ENCODE data around the gene TMEM42. TPM values are rescaled to one million over a fixed set of nuclear protein-coding genes. Genes with fewer than 3 reads are reported as not detected.

Gene TMEM42
- total RNA-seq, 1 experiment from 2014 or later, result 11.8 TPM

DNA sequence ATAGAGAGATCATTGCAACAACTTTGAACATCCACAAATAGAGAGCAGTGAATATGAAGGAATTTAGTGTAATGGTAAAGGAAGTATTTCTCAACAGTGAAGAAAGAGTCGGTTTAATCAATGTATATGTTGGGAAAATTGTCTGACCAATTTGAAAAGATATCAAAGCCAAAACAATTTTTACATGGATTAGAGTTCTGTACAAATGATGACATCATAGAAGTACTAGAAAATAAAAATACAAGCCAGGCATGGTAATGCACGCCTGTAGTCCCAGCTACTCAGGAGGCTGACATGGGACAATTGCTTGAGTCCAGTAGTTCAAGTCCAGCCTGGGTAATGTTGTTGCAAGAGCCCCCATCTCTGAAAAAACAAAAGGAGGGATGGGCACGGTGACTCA is 26.0 kb upstream of the TMEM42 start:
- H3K4me2 ChIP-seq (ENCODE audit: insufficient read depth, insufficient read length, low read length), result no peak overlapping the region
- H3K9me3 ChIP-seq (ENCODE audit: control insufficient read depth, low read depth, low read length), result peaks cover 7% of the 10 kb centered on the region
- H2BK15ac ChIP-seq (ENCODE audit: low read depth, low read length), result no peak overlapping the region
- H3K9ac ChIP-seq (ENCODE audit: extremely low read depth, insufficient read length, low read length), result no peak overlapping the region
- no peaks in the 10 kb centered on the region for H3K27me3 ChIP-seq (ENCODE audit: insufficient read depth, low read length)
- H3K79me2 ChIP-seq (ENCODE audit: insufficient read depth, low read length), result no peaks in the 10 kb centered on the region
- no peak overlapping the region for H3K56ac ChIP-seq (ENCODE audit: insufficient read length, low read depth, low read length)
- no peak overlapping the region for H2AFZ ChIP-seq (ENCODE audit: low read length)
- no peak overlapping the region for H2BK20ac ChIP-seq (ENCODE audit: low read depth, low read length, poor library complexity, severe bottlenecking)
- TF ChIP-seq, protein P1, sequence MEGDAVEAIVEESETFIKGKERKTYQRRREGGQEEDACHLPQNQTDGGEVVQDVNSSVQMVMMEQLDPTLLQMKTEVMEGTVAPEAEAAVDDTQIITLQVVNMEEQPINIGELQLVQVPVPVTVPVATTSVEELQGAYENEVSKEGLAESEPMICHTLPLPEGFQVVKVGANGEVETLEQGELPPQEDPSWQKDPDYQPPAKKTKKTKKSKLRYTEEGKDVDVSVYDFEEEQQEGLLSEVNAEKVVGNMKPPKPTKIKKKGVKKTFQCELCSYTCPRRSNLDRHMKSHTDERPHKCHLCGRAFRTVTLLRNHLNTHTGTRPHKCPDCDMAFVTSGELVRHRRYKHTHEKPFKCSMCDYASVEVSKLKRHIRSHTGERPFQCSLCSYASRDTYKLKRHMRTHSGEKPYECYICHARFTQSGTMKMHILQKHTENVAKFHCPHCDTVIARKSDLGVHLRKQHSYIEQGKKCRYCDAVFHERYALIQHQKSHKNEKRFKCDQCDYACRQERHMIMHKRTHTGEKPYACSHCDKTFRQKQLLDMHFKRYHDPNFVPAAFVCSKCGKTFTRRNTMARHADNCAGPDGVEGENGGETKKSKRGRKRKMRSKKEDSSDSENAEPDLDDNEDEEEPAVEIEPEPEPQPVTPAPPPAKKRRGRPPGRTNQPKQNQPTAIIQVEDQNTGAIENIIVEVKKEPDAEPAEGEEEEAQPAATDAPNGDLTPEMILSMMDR (conservative IDR thresholded peaks at IDR 0.05), result no peak
- H3K27me3 Mint-ChIP-seq (ENCODE audit: low read depth), result no peaks in the 10 kb centered on the region
- H2BK120ac ChIP-seq (ENCODE audit: low read depth, low read length, poor library complexity, severe bottlenecking), result no peak overlapping the region
- no peak overlapping the region for H4K91ac ChIP-seq (ENCODE audit: insufficient read length, low read depth, low read length)
- no peak overlapping the region for H2BK5ac ChIP-seq (ENCODE audit: insufficient read length, low read length)
- H3K4me3 Mint-ChIP-seq, result no peak overlapping the region
- H3T11ph ChIP-seq (ENCODE audit: low read length), result no peak overlapping the region
- H3K27ac ChIP-seq (ENCODE audit: insufficient read length, low read depth, low read length), result no peak overlapping the region
- H3K18ac ChIP-seq (ENCODE audit: insufficient read length, low read depth, low read length), result no peak overlapping the region
- no peak overlapping the region for H3K27ac Mint-ChIP-seq
- H3K23me2 ChIP-seq (ENCODE audit: insufficient read length, low read depth, low read length, poor library complexity, severe bottlenecking), result no peaks in the 10 kb centered on the region
- no peaks in the 10 kb centered on the region for H3K79me1 ChIP-seq (ENCODE audit: insufficient read depth, low read depth, low read length, poor library complexity, severe bottlenecking)
- no peaks in the 10 kb centered on the region for H4K20me1 ChIP-seq (ENCODE audit: control insufficient read depth, insufficient read depth, insufficient read length)
- no peak overlapping the region for H4K8ac ChIP-seq (replicated peaks; ENCODE audit: insufficient read length, low read depth, low read length)
- H3K9me3 Mint-ChIP-seq, result peaks cover 0 to 12% of the 10 kb centered on the region in 2 experiments; a peak in 3 of 5 replicates
- H3K4me1 ChIP-seq (ENCODE audit: insufficient read depth, low read length), result no peaks in the 10 kb centered on the region
- no peak overlapping the region for H2AK5ac ChIP-seq (ENCODE audit: insufficient read length, low read length)
- no peaks in the 10 kb centered on the region for H3K4me1 Mint-ChIP-seq
- no peak for DNase-seq
- H3K14ac ChIP-seq (ENCODE audit: insufficient read depth, low read length), result no peak overlapping the region
- no peak overlapping the region for H4K5ac ChIP-seq (ENCODE audit: insufficient read length, low read depth, low read length)
- H3K4ac ChIP-seq (ENCODE audit: low read depth, low read length), result no peak overlapping the region
- H3K23ac ChIP-seq (ENCODE audit: insufficient read length, low read depth, low read length), result no peak overlapping the region
- H2BK12ac ChIP-seq (ENCODE audit: insufficient read length, low read depth, low read length), result no peak overlapping the region
- peaks cover 47 to 74% (median 62%) of the 10 kb centered on the region in 3 experiments for H3K36me3 Mint-ChIP-seq (ENCODE audit: insufficient read depth in 1 of 3, low read depth in 3 of 3)
- no CpG with 5 or more reads among the region's 3 CpGs for WGBS (ENCODE audit: extremely low coverage, insufficient read length, low lambda C conversion rate)
